Upper lobe of right lung (tissue), 1 donor: ENCODE measurements around the gene TIMM8A. TPM values are rescaled to one million over a fixed set of nuclear protein-coding genes. Genes with fewer than 3 reads are reported as not detected.
"Not testable (repeated sequence)": the region's sequence is repeated elsewhere in the genome, so short reads cannot be mapped to it uniquely, and the experiment has no call there.

ENCODE experiments used
- ATAC-seq: fragments of 200-7000 bp; cut with Tn5 transposase; one replicate; pipeline ENCODE4 v1.9.1; 2020; ENCODE audit warnings: mild to moderate bottlenecking, moderate library complexity
- DNase-seq: peaks from one replicate; pipeline ENCODE4 v3.0.0-alpha.2; 2020
- H3K27ac ChIP-seq: fragments of 200-600 bp; one replicate; pipeline ENCODE4 v1.8.0; 2022
- H3K27me3 ChIP-seq: fragments of 200-600 bp; one replicate; pipeline ENCODE4 v1.8.0; 2022; ENCODE audit warnings: mild to moderate bottlenecking
- H3K36me3 ChIP-seq: fragments of 200-600 bp; one replicate; pipeline ENCODE4 v1.8.0; 2022
- H3K4me1 ChIP-seq: fragments of 200-600 bp; one replicate; pipeline ENCODE4 v1.8.0; 2022
- H3K4me3 ChIP-seq: fragments of 200-600 bp; one replicate; pipeline ENCODE4 v1.8.0; 2022; ENCODE audit warnings: mild to moderate bottlenecking
- H3K9me3 ChIP-seq: fragments of 200-600 bp; one replicate; pipeline ENCODE4 v1.8.0; 2022
- intact Hi-C: fragments of 100-400 bp; cut with DNase I; formaldehyde crosslinking; loops from one replicate; pipeline ENCODE4 v1.11.0; 2022
- total RNA-seq: library from RNA; stranded (reverse); fragmentation: NEBNext Ultra II Directional; extraction: Animal tissue kit (Norgen Biotek cat#: 25700); gene quantifications from one replicate; pipeline ENCODE4 v1.2.1, GENCODE V29; 2021
- TF ChIP-seq, protein P1 (sequence below): fragments of 200-600 bp; IDR thresholded peaks from one replicate; pipeline ENCODE4 v1.8.0; 2022; ENCODE audit warnings: antibody characterized with exemption
- donor health status: DM: no; HTN: yes; CAD: no; lungs with severe emphysema.

TIMM8A gene
- total RNA-seq, 1 donor from 2014 or later, result 6.4 TPM

DNA sequence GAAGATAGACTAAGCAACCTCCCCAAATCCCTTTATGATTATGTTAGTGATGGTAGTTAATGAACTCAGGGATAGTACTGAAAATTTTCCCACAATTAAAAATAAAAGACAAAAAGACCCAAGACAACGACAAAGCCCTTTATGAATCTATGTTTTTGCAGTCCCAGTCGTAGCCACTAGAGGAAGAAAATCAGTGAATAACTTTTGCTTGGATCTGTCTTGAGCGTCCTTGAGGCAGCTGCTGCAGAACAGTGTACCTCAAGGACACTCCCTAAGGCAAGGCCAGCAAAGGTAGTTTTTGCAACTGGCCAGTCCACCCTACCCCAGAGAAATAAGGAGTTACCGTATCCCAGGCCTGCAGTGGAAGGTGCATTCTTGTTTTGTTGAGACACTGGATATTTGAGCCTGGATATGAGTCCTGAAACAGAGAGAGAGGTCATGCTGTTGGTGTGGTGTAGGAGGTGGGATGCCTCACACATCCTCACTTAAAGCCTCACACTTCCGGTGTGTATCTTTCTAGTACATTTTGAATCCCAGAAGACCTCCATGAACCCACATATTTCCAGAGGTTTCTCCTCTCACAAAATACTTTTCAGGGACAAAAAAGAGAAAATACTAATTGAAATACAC lies 8.7 kb upstream of the TIMM8A start:
- H3K4me3 ChIP-seq, result no peak overlapping the region
- DNase-seq, result no peak
- H3K4me1 ChIP-seq, result no peaks in the 10 kb centered on the region
- H3K27ac ChIP-seq, result no peak overlapping the region
- no peaks in the 10 kb centered on the region for H3K27me3 ChIP-seq
- H3K9me3 ChIP-seq, result no peaks in the 10 kb centered on the region
- H3K36me3 ChIP-seq, result no peaks in the 10 kb centered on the region
- intact Hi-C loops, result no loop called here
- TF ChIP-seq, protein P1, sequence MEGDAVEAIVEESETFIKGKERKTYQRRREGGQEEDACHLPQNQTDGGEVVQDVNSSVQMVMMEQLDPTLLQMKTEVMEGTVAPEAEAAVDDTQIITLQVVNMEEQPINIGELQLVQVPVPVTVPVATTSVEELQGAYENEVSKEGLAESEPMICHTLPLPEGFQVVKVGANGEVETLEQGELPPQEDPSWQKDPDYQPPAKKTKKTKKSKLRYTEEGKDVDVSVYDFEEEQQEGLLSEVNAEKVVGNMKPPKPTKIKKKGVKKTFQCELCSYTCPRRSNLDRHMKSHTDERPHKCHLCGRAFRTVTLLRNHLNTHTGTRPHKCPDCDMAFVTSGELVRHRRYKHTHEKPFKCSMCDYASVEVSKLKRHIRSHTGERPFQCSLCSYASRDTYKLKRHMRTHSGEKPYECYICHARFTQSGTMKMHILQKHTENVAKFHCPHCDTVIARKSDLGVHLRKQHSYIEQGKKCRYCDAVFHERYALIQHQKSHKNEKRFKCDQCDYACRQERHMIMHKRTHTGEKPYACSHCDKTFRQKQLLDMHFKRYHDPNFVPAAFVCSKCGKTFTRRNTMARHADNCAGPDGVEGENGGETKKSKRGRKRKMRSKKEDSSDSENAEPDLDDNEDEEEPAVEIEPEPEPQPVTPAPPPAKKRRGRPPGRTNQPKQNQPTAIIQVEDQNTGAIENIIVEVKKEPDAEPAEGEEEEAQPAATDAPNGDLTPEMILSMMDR, result peak; percentile 20
- no peak for ATAC-seq

DNA sequence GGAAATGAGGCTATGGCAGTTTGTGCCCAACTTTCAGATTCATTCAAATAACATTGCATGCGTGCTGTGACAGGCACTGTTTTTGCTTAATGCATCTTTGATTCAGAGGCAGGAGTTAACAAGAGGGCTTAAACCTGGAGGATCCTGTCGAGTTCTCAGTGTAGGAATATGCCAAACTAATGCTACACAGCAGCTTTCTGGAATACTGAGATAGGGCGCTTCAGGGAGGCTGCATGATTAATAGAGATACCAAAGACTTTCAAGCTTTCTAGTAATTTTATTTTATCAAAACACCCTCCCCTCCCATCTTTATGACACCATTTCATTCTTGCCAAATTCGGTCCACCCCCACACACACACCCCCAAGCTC lies 636 bp upstream of the TIMM8A start:
- ATAC-seq (no peak), DNase-seq (no peak)
- TF ChIP-seq, protein P1, result no peak
- Histone ChIP-seq H3K9me3 (no peaks in the 10 kb centered on the region), H3K27ac (peak overlapping the region; percentile 80), H3K4me3 (peak overlapping the region; percentile 68), H3K4me1 (no peaks in the 10 kb centered on the region), H3K27me3 (no peaks in the 10 kb centered on the region), H3K36me3 (no peaks in the 10 kb centered on the region)
- intact Hi-C loops, result no loop called here

DNA sequence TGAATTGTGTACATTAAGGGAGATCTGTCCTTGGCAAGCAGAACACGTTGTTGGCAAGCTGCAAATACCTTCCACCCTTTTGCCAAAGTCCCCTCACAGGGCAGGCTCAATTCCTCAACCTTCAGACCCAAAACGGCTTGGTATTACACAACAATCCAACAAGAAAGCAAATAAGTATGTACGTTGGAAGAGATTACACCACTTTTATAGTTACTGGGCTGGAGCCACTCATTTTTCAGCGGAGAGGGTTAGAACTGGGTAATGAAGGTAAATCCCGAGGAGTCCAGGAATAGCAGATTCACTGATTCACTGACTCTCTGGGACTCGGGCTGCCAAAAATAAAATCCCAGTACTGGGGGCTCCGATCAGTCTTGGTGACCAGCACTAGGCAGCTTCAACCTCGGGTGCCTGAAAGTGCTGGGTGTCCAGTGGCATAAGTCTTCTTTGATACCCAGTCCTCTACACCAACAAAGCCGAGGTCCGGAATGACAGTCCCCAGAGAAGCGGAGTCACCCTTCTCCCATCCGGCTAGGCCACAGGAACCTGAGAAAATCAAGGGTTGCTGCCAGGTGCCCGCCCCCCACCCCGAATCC lies 587 bp downstream of the TIMM8A start:
- H3K36me3 ChIP-seq, result no peaks in the 10 kb centered on the region
- H3K4me1 ChIP-seq, result no peaks in the 10 kb centered on the region
- H3K27me3 ChIP-seq, result no peaks in the 10 kb centered on the region
- ATAC-seq (no peak), DNase-seq (no peak)
- TF ChIP-seq, protein P1, result no peak
- intact Hi-C loops, result no loop called here
- H3K4me3 ChIP-seq, result peak overlapping the region; percentile 68
- no peaks in the 10 kb centered on the region for H3K9me3 ChIP-seq
- peak overlapping the region; percentile 80 for H3K27ac ChIP-seq

DNA sequence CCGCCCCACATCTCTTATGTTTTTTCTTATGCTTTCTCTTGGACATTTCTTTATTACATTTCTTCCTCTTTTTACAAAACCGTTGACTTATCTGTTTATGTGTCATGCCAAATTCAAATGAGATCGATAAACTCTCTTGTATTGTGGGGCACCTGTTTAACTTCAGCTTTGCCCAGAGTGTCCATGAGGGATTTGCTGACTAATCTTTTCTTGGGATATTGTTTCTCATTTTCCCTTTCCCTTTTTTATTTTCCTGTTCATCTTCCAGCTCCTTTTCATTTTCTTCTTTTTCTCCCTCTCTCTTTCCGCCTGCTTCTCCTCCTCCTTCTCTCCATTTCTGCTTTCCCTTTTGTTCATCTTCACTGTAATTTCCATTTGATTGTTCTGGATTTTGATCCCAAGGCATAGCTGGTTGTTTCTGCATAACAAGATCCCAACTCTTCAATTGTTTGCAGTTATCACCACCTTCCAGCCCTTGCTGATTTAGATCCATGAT lies 10.7 kb downstream of the TIMM8A start:
- ATAC-seq, result no peak
- Histone ChIP-seq H3K27me3 (no peaks in the 10 kb centered on the region), H3K9me3 (no peaks in the 10 kb centered on the region), H3K4me1 (no peaks in the 10 kb centered on the region), H3K27ac (no peak overlapping the region), H3K36me3 (no peaks in the 10 kb centered on the region), H3K4me3 (no peak overlapping the region)
- TF ChIP-seq, protein P1, result no peak
- DNase-seq, result no peak
- intact Hi-C loops, result no loop called here

DNA sequence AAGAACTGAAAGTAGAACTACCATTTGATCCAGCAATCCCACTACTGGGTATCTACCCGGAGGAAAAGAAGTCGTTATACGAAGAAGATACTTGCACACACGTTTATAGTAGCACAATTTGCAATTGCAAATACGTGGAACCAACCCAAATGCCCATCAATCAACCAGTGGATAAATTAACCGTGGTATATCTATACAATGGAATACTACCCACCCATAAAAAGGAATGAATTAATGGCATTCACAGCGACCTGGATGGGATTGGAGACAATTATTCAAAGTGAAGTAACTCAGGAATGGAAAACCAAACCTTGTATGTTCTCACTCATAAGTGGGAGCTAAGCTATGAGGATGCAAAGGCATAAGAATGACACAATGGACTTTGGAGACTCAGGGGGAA lies 14.2 kb downstream of the TIMM8A start:
- H3K36me3 ChIP-seq, H3K4me3 ChIP-seq, intact Hi-C loops, H3K9me3 ChIP-seq, DNase-seq, H3K27ac ChIP-seq, H3K27me3 ChIP-seq, H3K4me1 ChIP-seq, ATAC-seq: not testable (repeated sequence)

- intact Hi-C loops, DNase-seq, H3K27me3 ChIP-seq, H3K36me3 ChIP-seq, H3K9me3 ChIP-seq, H3K4me3 ChIP-seq, ATAC-seq, H3K4me1 ChIP-seq, H3K27ac ChIP-seq: not testable (repeated sequence)
These were observed 21.9 kb downstream of the TIMM8A start for GRCh38 chrX:101326600-101326999.
